HepG2 (cell line): ENCODE results near the gene AHCYL2. TPM values are rescaled to one million over a fixed set of nuclear protein-coding genes. Genes with fewer than 3 reads are reported as not detected.

ENCODE experiments used
- ATAC-seq: fragments of 200-7000 bp; cut with Tn5 transposase; 3 replicates; pipeline ENCODE4 v1.9.1; 2020; ENCODE audit warnings: mild to moderate bottlenecking, moderate library complexity
- BruUV-seq: library from RNA; stranded (reverse); fragments of 400-500 nt; replicated peaks from 2 replicates; lab custom pipeline; 2021; lab: Mats Ljungman, UMichigan
- CTCF ChIA-PET: fragments of 300-600 bp; formaldehyde crosslinking; extraction: SDS; loops from one replicate; lab custom pipeline; 2021; ENCODE audit warnings: low total read pairs, inconsistent platforms, low intra/inter-chr PET ratio; lab: Yijun Ruan, JAX
- POLR2A ChIA-PET: fragments of 350-600 bp; sonication (Branson Sonifier 250); formaldehyde crosslinking; loops from one replicate; lab custom pipeline; 2020; ENCODE audit warnings: antibody characterized with exemption, inconsistent platforms; lab: Yijun Ruan, JAX
- DNase-seq: peaks from one replicate; pipeline ENCODE4 v3.0.0-alpha.2; 2015; ENCODE audit warnings: low spot score
- FAIRE-seq: peaks from 3 replicates; lab custom pipeline; 2011; peaks lifted over from hg19 to GRCh38; lab: Jason Lieb, UNC
- H2AFZ ChIP-seq: one replicate; pipeline ENCODE4 v1.6.1; 2011; ENCODE audit warnings: low read length, inconsistent platforms
- H3K27ac ChIP-seq: fragments of 300-600 bp; 3 replicates; pipeline ENCODE4 v1.8.0; 2011; ENCODE audit warnings: mixed run types, mild to moderate bottlenecking, mixed read lengths, low read length, inconsistent platforms; ENCODE audit not compliant: insufficient read depth; ENCODE audit errors: extremely low read length
- H3K27me3 ChIP-seq, 2 experiments: fragments of 200-600 bp in 1 of 2; 2 replicates in 1 of 2; 3 replicates in 1 of 2; pipeline versions ENCODE4 v1.6.0 to v1.8.0; 2011; ENCODE audit warnings: low read length in 2 of 2, mild to moderate bottlenecking in 2 of 2, moderate library complexity in 2 of 2, inconsistent platforms in 1 of 2; ENCODE audit not compliant: insufficient read depth in 2 of 2, control insufficient read depth in 1 of 2
- H3K36me3 ChIP-seq, 2 experiments: fragments of 200-600 bp in 1 of 2; replicated peaks in 1 of 2; 2 replicates in 1 of 2; 3 replicates in 1 of 2; pipeline versions ENCODE4 v1.5.1 to v1.8.0; 2011; ENCODE audit warnings: low read length in 2 of 2, inconsistent platforms in 1 of 2; ENCODE audit not compliant: insufficient read depth in 2 of 2, control insufficient read depth in 1 of 2
- H3K4me1 ChIP-seq: 2 replicates; pipeline ENCODE4 v1.5.1; 2012; ENCODE audit warnings: low read length, inconsistent platforms; ENCODE audit not compliant: insufficient read depth
- H3K4me2 ChIP-seq: 2 replicates; pipeline ENCODE4 v1.6.0; 2011; ENCODE audit warnings: low read depth, low read length, inconsistent platforms
- H3K4me3 ChIP-seq, 3 experiments: fragments of 200-600 bp in 1 of 3; sonication (generic), shearing (Covaris generic) in 1 of 3; replicated peaks in 1 of 3; 2 replicates each; pipeline ENCODE4 v1.5.1; 2011 to 2016; ENCODE audit warnings: low read length in 3 of 3, inconsistent platforms in 2 of 3, low read depth in 2 of 3, mild to moderate bottlenecking in 2 of 3, control low read depth in 1 of 3, mixed read lengths in 1 of 3; ENCODE audit not compliant: insufficient read depth in 1 of 3
- H3K79me2 ChIP-seq: one replicate; pipeline ENCODE4 v1.6.1; 2011; ENCODE audit warnings: low read length, inconsistent platforms; ENCODE audit not compliant: insufficient read depth
- H3K9ac ChIP-seq: 2 replicates; pipeline ENCODE4 v1.6.0; 2011; ENCODE audit warnings: mild to moderate bottlenecking, low read depth, low read length, inconsistent platforms; ENCODE audit not compliant: insufficient read depth
- H3K9me3 ChIP-seq: 2 replicates; pipeline ENCODE4 v1.5.1; 2012; ENCODE audit warnings: mild to moderate bottlenecking, low read length
- H4K20me1 ChIP-seq: 2 replicates; pipeline ENCODE4 v1.6.0; 2011; ENCODE audit warnings: inconsistent platforms, mild to moderate bottlenecking, low read length, moderate library complexity; ENCODE audit not compliant: insufficient read depth
- IKZF4 ChIP-seq: sonication (generic); formaldehyde crosslinking; IDR thresholded peaks from 2 replicates; pipeline ENCODE4 v1.5.1; 2020; ENCODE audit warnings: borderline replicate concordance, mild to moderate bottlenecking, low read depth, missing genetic modification reagents; ENCODE audit errors: not compliant biosample characterization
- POLR2AphosphoS5 ChIP-seq: IDR thresholded peaks from 2 replicates; pipeline ENCODE4 v1.6.1; 2012; ENCODE audit warnings: low read depth, low read length
- RFXAP ChIP-seq: sonication (generic); formaldehyde crosslinking; IDR thresholded peaks from 2 replicates; pipeline ENCODE4 v1.4.0; 2020; ENCODE audit warnings: missing genetic modification reagents, borderline replicate concordance
- ZFP36L2 ChIP-seq: sonication (generic); formaldehyde crosslinking; IDR thresholded peaks from 2 replicates; pipeline ENCODE4 v1.4.0; 2020; ENCODE audit warnings: missing genetic modification reagents
- ZNF451 ChIP-seq: sonication (generic); formaldehyde crosslinking; IDR thresholded peaks from 2 replicates; pipeline ENCODE4 v1.5.0; 2020; ENCODE audit warnings: mild to moderate bottlenecking, missing genetic modification reagents
- ZNF598 ChIP-seq: sonication (generic); formaldehyde crosslinking; IDR thresholded peaks from 2 replicates; pipeline ENCODE4 v1.5.1; 2020; ENCODE audit warnings: mild to moderate bottlenecking, missing genetic modification reagents, borderline replicate concordance
- ZNF777 ChIP-seq: sonication (generic); formaldehyde crosslinking; IDR thresholded peaks from 2 replicates; pipeline ENCODE4 v1.4.0; 2020; ENCODE audit warnings: missing genetic modification reagents
- in situ Hi-C: cut with HindIII; loops from 2 replicates; pipeline ENCODE4 v1.10.0; 2017; ENCODE audit warnings: low pct_unique_long_range_greater_than_20kb; ENCODE audit not compliant: extremely low pct_ligation_motif_present
- intact Hi-C: fragments of 100-400 bp; cut with micrococcal nuclease; formaldehyde crosslinking; loops from one replicate; pipeline ENCODE4 v1.10.0; 2022; ENCODE audit not compliant: unreplicated experiment
- polyA plus RNA-seq, 8 experiments: library from polyadenylated mRNA; depleted of rRNA in 3 of 8; stranded (reverse) in 7 of 8; unstranded in 1 of 8; fragments of >200 nt; fragmentation: Illumina TruSeq in 4 of 8; extraction: Trizol in 4 of 8; gene quantifications; 2 replicates each; pipeline versions ENCODE4 v1.2.1 to v1.2.3, GENCODE V29; 2011 to 2016; ENCODE audit warnings: low read depth in 4 of 8, missing spikeins in 1 of 8, mixed read lengths in 1 of 8; ENCODE audit not compliant: insufficient read depth in 1 of 8
- total RNA-seq, 5 experiments: library from RNA; depleted of rRNA; stranded (reverse); fragments of >200 nt; fragmentation: Illumina TruSeq; extraction: Trizol; gene quantifications; 2 replicates each; pipeline ENCODE4 v1.2.3, GENCODE V29; 2016; ENCODE audit warnings: low read depth in 1 of 5
- TF ChIP-seq, protein P1 (sequence below): sonication (generic); formaldehyde crosslinking; IDR thresholded peaks from 2 replicates; pipeline ENCODE4 v1.4.0; 2020; ENCODE audit warnings: missing genetic modification reagents
- TF ChIP-seq, protein P2 (sequence below): sonication (generic); formaldehyde crosslinking; IDR thresholded peaks from 2 replicates; pipeline ENCODE4 v1.5.1; 2020; ENCODE audit warnings: mild to moderate bottlenecking, missing genetic modification reagents, borderline replicate concordance
- TF ChIP-seq, protein P3 (sequence below): sonication (generic); formaldehyde crosslinking; IDR thresholded peaks from 2 replicates; pipeline ENCODE4 v1.8.0; 2022; ENCODE audit warnings: low read depth, missing genetic modification reagents
- TF ChIP-seq, protein P4 (sequence below): sonication (generic); formaldehyde crosslinking; IDR thresholded peaks from 2 replicates; pipeline ENCODE4 v1.9.0; 2021; ENCODE audit warnings: missing genetic modification reagents, borderline replicate concordance
- TF ChIP-seq, protein P5 (sequence below): sonication (generic); formaldehyde crosslinking; IDR thresholded peaks from 2 replicates; pipeline ENCODE4 v1.5.0; 2020; ENCODE audit warnings: mild to moderate bottlenecking, missing genetic modification reagents

The AHCYL2 gene
- total and polyA plus RNA-seq, 2 of the 13 experiments (the other 11 are each of a cell fraction or from before 2014, with no cell fraction given): 9.5 to 14.7 TPM

DNA sequence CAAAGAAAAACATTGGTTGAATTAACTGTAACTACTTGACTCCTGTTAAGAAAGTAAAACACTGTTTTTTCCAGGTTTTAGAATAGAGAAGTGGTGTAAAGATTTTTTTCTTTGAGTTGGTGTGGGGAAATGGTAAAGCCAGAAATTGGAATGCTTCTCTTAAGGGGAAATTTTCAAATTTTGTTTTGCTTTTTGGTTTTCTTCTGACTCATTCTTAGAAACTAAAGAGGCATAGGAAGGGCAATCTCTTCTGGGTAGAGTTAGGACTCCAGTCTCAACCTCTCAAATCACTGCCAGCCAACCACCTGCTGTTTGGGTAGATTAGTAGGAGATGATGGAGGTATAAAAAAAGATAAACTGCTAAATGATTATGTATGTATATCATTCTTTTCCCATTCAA is 161.7 kb downstream of the AHCYL2 start:
- no peaks in the 10 kb centered on the region for H3K27me3 ChIP-seq
- H2AFZ ChIP-seq: no peak overlapping the region
- no peak overlapping the region for H3K9ac ChIP-seq
- H3K4me3 ChIP-seq: no peak overlapping the region
- in situ Hi-C loops (no loop called here), intact Hi-C loops (no loop called here)
- DNase-seq: no peak
- POLR2A ChIA-PET: no interaction called here
- no peaks in the 10 kb centered on the region for H3K79me2 ChIP-seq
- H3K36me3 ChIP-seq: 0 out of 5 replicates have a peak, but pooled peaks cover 0 to 2% of the 10 kb centered on the region in 2 experiments
- no peaks in the 10 kb centered on the region for H3K9me3 ChIP-seq
- no peak for FAIRE-seq
- no TSS peak for BruUV-seq
- H3K4me2 ChIP-seq: no peak overlapping the region
- no peaks in the 10 kb centered on the region for H4K20me1 ChIP-seq
- TF ChIP-seq, protein P1, sequence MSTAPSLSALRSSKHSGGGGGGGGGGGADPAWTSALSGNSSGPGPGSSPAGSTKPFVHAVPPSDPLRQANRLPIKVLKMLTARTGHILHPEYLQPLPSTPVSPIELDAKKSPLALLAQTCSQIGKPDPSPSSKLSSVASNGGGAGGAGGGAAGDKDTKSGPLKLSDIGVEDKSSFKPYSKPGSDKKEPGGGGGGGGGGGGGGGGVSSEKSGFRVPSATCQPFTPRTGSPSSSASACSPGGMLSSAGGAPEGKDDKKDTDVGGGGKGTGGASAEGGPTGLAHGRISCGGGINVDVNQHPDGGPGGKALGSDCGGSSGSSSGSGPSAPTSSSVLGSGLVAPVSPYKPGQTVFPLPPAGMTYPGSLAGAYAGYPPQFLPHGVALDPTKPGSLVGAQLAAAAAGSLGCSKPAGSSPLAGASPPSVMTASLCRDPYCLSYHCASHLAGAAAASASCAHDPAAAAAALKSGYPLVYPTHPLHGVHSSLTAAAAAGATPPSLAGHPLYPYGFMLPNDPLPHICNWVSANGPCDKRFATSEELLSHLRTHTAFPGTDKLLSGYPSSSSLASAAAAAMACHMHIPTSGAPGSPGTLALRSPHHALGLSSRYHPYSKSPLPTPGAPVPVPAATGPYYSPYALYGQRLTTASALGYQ (CRISPR knock-in tag): no peak
- TF ChIP-seq ZNF598 (CRISPR knock-in tag) (no peak), RFXAP (CRISPR knock-in tag) (no peak), IKZF4 (CRISPR knock-in tag) (no peak), ZNF777 (CRISPR knock-in tag) (no peak), POLR2AphosphoS5 (no peak), ZNF451 (CRISPR knock-in tag) (no peak), ZFP36L2 (CRISPR knock-in tag) (no peak)
- TF ChIP-seq, protein P2, sequence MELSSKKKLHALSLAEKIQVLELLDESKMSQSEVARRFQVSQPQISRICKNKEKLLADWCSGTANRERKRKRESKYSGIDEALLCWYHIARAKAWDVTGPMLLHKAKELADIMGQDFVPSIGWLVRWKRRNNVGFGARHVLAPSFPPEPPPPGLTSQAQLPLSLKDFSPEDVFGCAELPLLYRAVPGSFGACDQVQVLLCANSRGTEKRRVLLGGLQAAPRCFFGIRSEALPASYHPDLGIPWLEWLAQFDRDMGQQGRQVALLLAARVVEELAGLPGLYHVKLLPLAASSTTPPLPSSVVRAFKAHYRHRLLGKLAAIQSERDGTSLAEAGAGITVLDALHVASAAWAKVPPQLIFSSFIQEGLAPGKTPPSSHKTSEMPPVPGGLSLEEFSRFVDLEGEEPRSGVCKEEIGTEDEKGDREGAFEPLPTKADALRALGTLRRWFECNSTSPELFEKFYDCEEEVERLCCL (CRISPR knock-in tag): no peak
- TF ChIP-seq, protein P3, sequence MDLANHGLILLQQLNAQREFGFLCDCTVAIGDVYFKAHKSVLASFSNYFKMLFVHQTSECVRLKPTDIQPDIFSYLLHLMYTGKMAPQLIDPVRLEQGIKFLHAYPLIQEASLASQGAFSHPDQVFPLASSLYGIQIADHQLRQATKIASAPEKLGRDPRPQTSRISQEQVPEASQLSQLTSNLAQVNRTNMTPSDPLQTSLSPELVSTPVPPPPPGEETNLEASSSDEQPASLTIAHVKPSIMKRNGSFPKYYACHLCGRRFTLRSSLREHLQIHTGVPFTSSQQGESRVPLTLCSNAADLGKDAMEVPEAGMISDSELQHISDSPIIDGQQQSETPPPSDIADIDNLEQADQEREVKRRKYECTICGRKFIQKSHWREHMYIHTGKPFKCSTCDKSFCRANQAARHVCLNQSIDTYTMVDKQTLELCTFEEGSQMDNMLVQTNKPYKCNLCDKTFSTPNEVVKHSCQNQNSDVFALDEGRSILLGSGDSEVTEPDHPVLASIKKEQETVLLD (CRISPR knock-in tag): no peak
- TF ChIP-seq, protein P4, sequence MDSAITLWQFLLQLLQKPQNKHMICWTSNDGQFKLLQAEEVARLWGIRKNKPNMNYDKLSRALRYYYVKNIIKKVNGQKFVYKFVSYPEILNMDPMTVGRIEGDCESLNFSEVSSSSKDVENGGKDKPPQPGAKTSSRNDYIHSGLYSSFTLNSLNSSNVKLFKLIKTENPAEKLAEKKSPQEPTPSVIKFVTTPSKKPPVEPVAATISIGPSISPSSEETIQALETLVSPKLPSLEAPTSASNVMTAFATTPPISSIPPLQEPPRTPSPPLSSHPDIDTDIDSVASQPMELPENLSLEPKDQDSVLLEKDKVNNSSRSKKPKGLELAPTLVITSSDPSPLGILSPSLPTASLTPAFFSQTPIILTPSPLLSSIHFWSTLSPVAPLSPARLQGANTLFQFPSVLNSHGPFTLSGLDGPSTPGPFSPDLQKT (CRISPR knock-in tag): no peak
- TF ChIP-seq, protein P5, sequence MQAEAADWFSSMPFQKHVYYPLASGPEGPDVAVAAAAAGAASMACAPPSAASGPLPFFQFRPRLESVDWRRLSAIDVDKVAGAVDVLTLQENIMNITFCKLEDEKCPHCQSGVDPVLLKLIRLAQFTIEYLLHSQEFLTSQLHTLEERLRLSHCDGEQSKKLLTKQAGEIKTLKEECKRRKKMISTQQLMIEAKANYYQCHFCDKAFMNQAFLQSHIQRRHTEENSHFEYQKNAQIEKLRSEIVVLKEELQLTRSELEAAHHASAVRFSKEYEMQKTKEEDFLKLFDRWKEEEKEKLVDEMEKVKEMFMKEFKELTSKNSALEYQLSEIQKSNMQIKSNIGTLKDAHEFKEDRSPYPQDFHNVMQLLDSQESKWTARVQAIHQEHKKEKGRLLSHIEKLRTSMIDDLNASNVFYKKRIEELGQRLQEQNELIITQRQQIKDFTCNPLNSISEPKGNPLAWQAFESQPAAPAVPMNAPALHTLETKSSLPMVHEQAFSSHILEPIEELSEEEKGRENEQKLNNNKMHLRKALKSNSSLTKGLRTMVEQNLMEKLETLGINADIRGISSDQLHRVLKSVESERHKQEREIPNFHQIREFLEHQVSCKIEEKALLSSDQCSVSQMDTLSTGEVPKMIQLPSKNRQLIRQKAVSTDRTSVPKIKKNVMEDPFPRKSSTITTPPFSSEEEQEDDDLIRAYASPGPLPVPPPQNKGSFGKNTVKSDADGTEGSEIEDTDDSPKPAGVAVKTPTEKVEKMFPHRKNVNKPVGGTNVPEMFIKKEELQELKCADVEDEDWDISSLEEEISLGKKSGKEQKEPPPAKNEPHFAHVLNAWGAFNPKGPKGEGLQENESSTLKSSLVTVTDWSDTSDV (CRISPR knock-in tag): no peak
- H3K27ac ChIP-seq: no peak overlapping the region
- peaks cover 12% of the 10 kb centered on the region for H3K4me1 ChIP-seq
- no peak for ATAC-seq
- CTCF ChIA-PET: no interaction called here
